Hematopoietic multipotent progenitor cell treated with erythropoietin and hydrocortisone succinate and interleukin-3 and kit ligand, for 15 days (in vitro differentiated cells): ENCODE measurements around the gene CLNK.

Source experiments
- DNase-seq: peaks from one replicate; pipeline ENCODE4 v3.0.0-alpha.2; 2015; ENCODE audit warnings: low spot score

Gene CLNK

GRCh38 chr4:10456595-10457254 lies 227.8 kb downstream of the CLNK start:
- peak; percentile 42 for DNase-seq

GRCh38 chr4:10456260-10456594 lies 228.3 kb downstream of the CLNK start:
- DNase-seq = peak; percentile 8

- DNase-seq = no peak
Observed at GRCh38 chr4:10455133-10455532, 229.4 kb downstream of the CLNK start.

GRCh38 chr4:10454726-10455125 lies 229.8 kb downstream of the CLNK start:
- DNase-seq = no peak

- DNase-seq = no peak
Observed at GRCh38 chr4:10454121-10454520, 230.4 kb downstream of the CLNK start.

- no peak for DNase-seq
Observed at GRCh38 chr4:10448991-10449390, 235.6 kb downstream of the CLNK start.

- DNase-seq = no peak
Observed at GRCh38 chr4:10442976-10443375, 241.6 kb downstream of the CLNK start.

GRCh38 chr4:10441512-10441911 lies 243.1 kb downstream of the CLNK start:
- DNase-seq = no peak

GRCh38 chr4:10438924-10439323 lies 245.6 kb downstream of the CLNK start:
- no peak for DNase-seq

GRCh38 chr4:10437735-10438134 lies 246.8 kb downstream of the CLNK start:
- DNase-seq = no peak
